ENCODE measurements around the gene EIF4ENIF1. TPM values are rescaled to one million over a fixed set of nuclear protein-coding genes. Genes with fewer than 3 reads are reported as not detected.

EIF4ENIF1 gene
- total RNA-seq, 1 donor from 2014 or later = 12.7 TPM

DNA sequence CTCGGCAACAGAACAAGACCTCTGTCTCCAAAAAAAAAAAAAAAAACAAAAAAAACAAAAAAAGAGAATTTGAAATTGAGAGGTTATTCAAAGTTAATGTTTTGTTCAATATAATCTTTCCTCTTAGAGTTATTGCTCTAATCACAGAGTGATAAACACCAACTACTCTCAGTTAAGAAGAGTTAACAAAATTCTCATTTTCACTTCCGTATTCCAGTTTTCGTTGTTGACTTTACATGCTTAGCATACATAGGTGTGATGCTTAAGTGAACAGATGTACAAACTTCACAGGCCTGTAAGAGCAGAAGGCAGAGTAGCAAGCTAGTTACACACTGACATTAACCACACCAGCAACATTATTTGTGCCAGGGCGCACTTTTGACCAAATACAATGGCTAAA is 12.3 kb downstream of the EIF4ENIF1 start:
- TF ChIP-seq, protein P1, sequence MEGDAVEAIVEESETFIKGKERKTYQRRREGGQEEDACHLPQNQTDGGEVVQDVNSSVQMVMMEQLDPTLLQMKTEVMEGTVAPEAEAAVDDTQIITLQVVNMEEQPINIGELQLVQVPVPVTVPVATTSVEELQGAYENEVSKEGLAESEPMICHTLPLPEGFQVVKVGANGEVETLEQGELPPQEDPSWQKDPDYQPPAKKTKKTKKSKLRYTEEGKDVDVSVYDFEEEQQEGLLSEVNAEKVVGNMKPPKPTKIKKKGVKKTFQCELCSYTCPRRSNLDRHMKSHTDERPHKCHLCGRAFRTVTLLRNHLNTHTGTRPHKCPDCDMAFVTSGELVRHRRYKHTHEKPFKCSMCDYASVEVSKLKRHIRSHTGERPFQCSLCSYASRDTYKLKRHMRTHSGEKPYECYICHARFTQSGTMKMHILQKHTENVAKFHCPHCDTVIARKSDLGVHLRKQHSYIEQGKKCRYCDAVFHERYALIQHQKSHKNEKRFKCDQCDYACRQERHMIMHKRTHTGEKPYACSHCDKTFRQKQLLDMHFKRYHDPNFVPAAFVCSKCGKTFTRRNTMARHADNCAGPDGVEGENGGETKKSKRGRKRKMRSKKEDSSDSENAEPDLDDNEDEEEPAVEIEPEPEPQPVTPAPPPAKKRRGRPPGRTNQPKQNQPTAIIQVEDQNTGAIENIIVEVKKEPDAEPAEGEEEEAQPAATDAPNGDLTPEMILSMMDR (conservative IDR thresholded peaks at IDR 0.05; ENCODE audit: low read depth, low read length) = no peak
- no peak for DNase-seq (ENCODE audit: low read depth)
- H3K4me3 ChIP-seq (ENCODE audit: low read depth, low read length) = no peak overlapping the region

- no peak for DNase-seq (ENCODE audit: low read depth)
- no peak overlapping the region for H3K4me3 ChIP-seq (ENCODE audit: low read depth, low read length)
- TF ChIP-seq, protein P1 (conservative IDR thresholded peaks at IDR 0.05; ENCODE audit: low read depth, low read length) = no peak
Observed at GRCh38 chr22:31475800-31476199, 13.8 kb downstream of the EIF4ENIF1 start.

DNA sequence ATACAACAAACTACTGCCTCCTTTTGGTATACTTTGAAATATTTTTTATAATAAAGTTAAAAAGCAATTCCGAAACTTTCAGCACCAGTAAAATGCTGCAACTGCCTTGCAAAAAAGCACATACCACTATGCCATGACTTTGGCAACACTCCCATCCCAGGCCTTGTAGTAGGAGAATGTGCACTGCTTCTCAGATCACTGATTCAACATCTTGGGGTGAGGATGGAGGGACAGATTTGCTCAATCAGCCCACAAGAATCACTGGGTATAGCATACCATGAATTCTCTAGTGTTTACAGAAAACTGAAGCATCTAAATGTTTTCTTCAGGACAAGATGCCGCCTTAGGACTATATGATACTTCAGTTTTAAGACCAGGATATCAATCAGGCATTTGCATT is 14.9 kb downstream of the EIF4ENIF1 start:
- TF ChIP-seq, protein P1 (conservative IDR thresholded peaks at IDR 0.05; ENCODE audit: low read depth, low read length) = no peak
- no peak for DNase-seq (ENCODE audit: low read depth)
- no peak overlapping the region for H3K4me3 ChIP-seq (ENCODE audit: low read depth, low read length)

DNA sequence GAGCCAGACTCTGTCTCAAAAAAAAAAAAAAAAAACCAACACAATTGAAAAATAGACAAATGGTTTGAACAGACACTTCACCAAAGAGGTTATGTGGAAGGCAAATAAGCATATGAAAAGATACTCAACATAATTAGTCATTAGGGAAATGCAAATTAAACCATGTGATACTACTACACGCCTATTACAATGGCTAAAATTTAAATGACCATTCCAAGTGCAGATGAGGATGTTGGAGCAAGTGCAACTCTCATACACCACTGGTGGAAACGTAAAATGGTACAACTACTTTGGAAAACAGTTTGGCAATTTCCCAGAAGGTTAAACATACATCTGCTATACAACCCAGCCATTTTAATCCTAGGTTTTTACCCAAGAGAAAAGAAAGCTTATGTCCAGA is 24.3 kb downstream of the EIF4ENIF1 start:
- no peak for DNase-seq (ENCODE audit: low read depth)
- no peak overlapping the region for H3K4me3 ChIP-seq (ENCODE audit: low read depth, low read length)
- TF ChIP-seq, protein P1 (conservative IDR thresholded peaks at IDR 0.05; ENCODE audit: low read depth, low read length) = no peak

- TF ChIP-seq, protein P1 (conservative IDR thresholded peaks at IDR 0.05; ENCODE audit: low read depth, low read length) = no peak
- H3K4me3 ChIP-seq (ENCODE audit: low read depth, low read length) = no peak overlapping the region
- DNase-seq (ENCODE audit: low read depth) = no peak
Observed at GRCh38 chr22:31461699-31462098, 27.9 kb downstream of the EIF4ENIF1 start.

DNA sequence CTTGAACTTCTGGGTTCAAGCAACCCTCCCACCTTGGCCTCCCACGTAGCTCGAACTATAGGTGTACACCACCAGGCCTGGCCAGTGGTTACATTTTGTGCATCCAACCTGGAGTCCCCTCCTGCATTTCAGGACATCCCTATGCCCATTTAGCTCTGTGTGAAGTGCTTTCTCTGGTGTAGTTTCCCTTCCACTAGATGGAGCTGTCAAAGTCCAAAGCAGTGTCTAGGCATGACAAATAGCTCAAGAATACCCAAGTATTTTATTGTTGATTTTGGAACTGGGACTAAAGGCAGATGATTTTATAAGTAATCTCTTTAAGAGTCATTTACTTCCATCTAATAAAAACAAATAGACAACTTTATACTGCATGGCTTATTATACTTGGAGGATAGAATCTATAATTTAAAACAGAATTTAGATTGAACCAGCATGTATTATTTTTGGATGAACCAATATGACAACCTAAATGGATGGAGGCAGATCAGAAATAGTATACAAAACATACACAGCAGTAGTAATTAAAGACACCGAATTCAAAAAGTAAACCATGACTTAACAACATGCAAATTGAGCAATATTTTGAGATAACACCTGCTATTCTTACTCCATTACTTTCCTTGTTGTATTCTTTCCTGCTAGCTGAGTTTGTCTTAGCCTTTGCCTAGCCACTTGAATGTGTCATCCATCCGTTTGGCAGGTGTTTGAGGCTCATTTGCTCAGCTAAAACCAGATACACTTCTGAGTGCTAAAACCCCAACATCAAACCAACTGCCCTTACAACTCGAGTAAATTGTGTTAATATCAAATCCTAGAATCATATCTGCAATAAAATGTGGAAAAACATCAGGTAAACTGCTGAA is 37.7 kb downstream of the EIF4ENIF1 start:
- TF ChIP-seq, protein P1 (conservative IDR thresholded peaks at IDR 0.05; ENCODE audit: low read depth, low read length) = peak; percentile 81
- no peak overlapping the region for H3K4me3 ChIP-seq (ENCODE audit: low read depth, low read length)
- peak; percentile 13 for DNase-seq (ENCODE audit: low read depth)

- no peak for DNase-seq (ENCODE audit: low read depth)
Observed at GRCh38 chr22:31449506-31449905, 40.1 kb downstream of the EIF4ENIF1 start.

More at GRCh38 chr22:31449506-31449905, 40.1 kb downstream of the EIF4ENIF1 start:
- TF ChIP-seq, protein P1 (conservative IDR thresholded peaks at IDR 0.05; ENCODE audit: low read depth, low read length) = no peak
- no peak overlapping the region for H3K4me3 ChIP-seq (ENCODE audit: low read depth, low read length)
